HepG2 (cell line): ENCODE data around the gene OVCA2. TPM values are rescaled to one million over a fixed set of nuclear protein-coding genes. Genes with fewer than 3 reads are reported as not detected.

ENCODE experiments used
- BCL3 ChIP-seq: sonication (generic); formaldehyde crosslinking; IDR thresholded peaks from 2 replicates; pipeline ENCODE4 v1.5.1; 2020; ENCODE audit warnings: mild to moderate bottlenecking, missing genetic modification reagents, moderate library complexity
- CREB1 ChIP-seq, 2 experiments: fragments of 450-650 bp in 1 of 2; IDR thresholded peaks; 2 replicates each; pipeline ENCODE4 v1.6.1; 2016 to 2017; ENCODE audit warnings: control low read depth in 1 of 2, mild to moderate bottlenecking in 1 of 2, missing compliant biosample characterization in 1 of 2, missing genetic modification characterization in 1 of 2
- CREM ChIP-seq, 2 experiments: sonication (generic) in 1 of 2; formaldehyde crosslinking in 1 of 2; IDR thresholded peaks; 2 replicates each; pipeline versions ENCODE4 v1.4.0 to v1.6.1; 2016 to 2020; ENCODE audit warnings: antibody characterized with exemption in 1 of 2, mild to moderate bottlenecking in 1 of 2, missing genetic modification reagents in 1 of 2
- HNF1B ChIP-seq: sonication (generic); formaldehyde crosslinking; IDR thresholded peaks from 2 replicates; pipeline ENCODE4 v1.5.1; 2020; ENCODE audit warnings: mild to moderate bottlenecking, moderate library complexity, missing genetic modification reagents
- HNRNPL ChIP-seq: fragments of 200-400 bp; formaldehyde crosslinking; IDR thresholded peaks from 2 replicates; pipeline ENCODE4 v1.6.1; 2017; ENCODE audit warnings: mild to moderate bottlenecking, low read depth, low read length
- HNRNPLL ChIP-seq: fragments of 200-400 bp; formaldehyde crosslinking; IDR thresholded peaks from 2 replicates; pipeline ENCODE4 v1.6.1; 2017; ENCODE audit warnings: mild to moderate bottlenecking, low read depth, low read length; ENCODE audit not compliant: poor library complexity, severe bottlenecking
- NFYB ChIP-seq: sonication (generic); formaldehyde crosslinking; IDR thresholded peaks from 2 replicates; pipeline ENCODE4 v1.4.0; 2020; ENCODE audit warnings: missing genetic modification reagents
- SP5 ChIP-seq: IDR thresholded peaks from 2 replicates; pipeline ENCODE4 v1.6.1; 2016; ENCODE audit warnings: low read depth, borderline replicate concordance
- SYNCRIP ChIP-seq: fragments of 200-400 bp; formaldehyde crosslinking; IDR thresholded peaks from 2 replicates; pipeline ENCODE4 v1.6.1; 2018; ENCODE audit warnings: mild to moderate bottlenecking, low read depth, low read length; ENCODE audit not compliant: insufficient read depth
- TBX2 ChIP-seq: sonication (generic); formaldehyde crosslinking; IDR thresholded peaks from 2 replicates; pipeline ENCODE4 v1.5.0; 2020; ENCODE audit warnings: missing genetic modification reagents, mild to moderate bottlenecking, borderline replicate concordance
- TP53 ChIP-seq: sonication (generic); formaldehyde crosslinking; conservative IDR thresholded peaks from 2 replicates; pipeline ENCODE4 v1.4.0; 2020; ENCODE audit warnings: missing genetic modification reagents
- ZBTB8A ChIP-seq: sonication (generic); formaldehyde crosslinking; IDR thresholded peaks from 2 replicates; pipeline ENCODE4 v1.4.0; 2020; ENCODE audit warnings: mild to moderate bottlenecking, low read depth, missing genetic modification reagents, borderline replicate concordance
- ZFX ChIP-seq: sonication (generic); formaldehyde crosslinking; IDR thresholded peaks from 2 replicates; pipeline ENCODE4 v1.4.0; 2020; ENCODE audit warnings: mild to moderate bottlenecking, low read depth, missing genetic modification reagents, moderate library complexity
- ZNF142 ChIP-seq: sonication (generic); formaldehyde crosslinking; IDR thresholded peaks from 2 replicates; pipeline ENCODE4 v1.4.0; 2020; ENCODE audit warnings: missing genetic modification reagents
- ZNF280D ChIP-seq: sonication (generic); formaldehyde crosslinking; IDR thresholded peaks from 2 replicates; pipeline ENCODE4 v1.5.1; 2020; ENCODE audit warnings: mild to moderate bottlenecking, missing genetic modification reagents
- ZNF431 ChIP-seq: sonication (generic); formaldehyde crosslinking; IDR thresholded peaks from 2 replicates; pipeline ENCODE4 v1.9.0; 2022; ENCODE audit warnings: missing genetic modification reagents, low read depth, mild to moderate bottlenecking, borderline replicate concordance
- polyA plus RNA-seq, 8 experiments: library from polyadenylated mRNA; depleted of rRNA in 3 of 8; stranded (reverse) in 7 of 8; unstranded in 1 of 8; fragments of >200 nt; fragmentation: Illumina TruSeq in 4 of 8; extraction: Trizol in 4 of 8; gene quantifications; 2 replicates each; pipeline versions ENCODE4 v1.2.1 to v1.2.3, GENCODE V29; 2011 to 2016; ENCODE audit warnings: low read depth in 4 of 8, missing spikeins in 1 of 8, mixed read lengths in 1 of 8; ENCODE audit not compliant: insufficient read depth in 1 of 8
- total RNA-seq, 5 experiments: library from RNA; depleted of rRNA; stranded (reverse); fragments of >200 nt; fragmentation: Illumina TruSeq; extraction: Trizol; gene quantifications; 2 replicates each; pipeline ENCODE4 v1.2.3, GENCODE V29; 2016; ENCODE audit warnings: low read depth in 1 of 5

Gene OVCA2
- total and polyA plus RNA-seq, 2 of the 13 experiments (the other 11 are each of a cell fraction or from before 2014, with no cell fraction given) = 23.7 to 28.2 TPM

DNA sequence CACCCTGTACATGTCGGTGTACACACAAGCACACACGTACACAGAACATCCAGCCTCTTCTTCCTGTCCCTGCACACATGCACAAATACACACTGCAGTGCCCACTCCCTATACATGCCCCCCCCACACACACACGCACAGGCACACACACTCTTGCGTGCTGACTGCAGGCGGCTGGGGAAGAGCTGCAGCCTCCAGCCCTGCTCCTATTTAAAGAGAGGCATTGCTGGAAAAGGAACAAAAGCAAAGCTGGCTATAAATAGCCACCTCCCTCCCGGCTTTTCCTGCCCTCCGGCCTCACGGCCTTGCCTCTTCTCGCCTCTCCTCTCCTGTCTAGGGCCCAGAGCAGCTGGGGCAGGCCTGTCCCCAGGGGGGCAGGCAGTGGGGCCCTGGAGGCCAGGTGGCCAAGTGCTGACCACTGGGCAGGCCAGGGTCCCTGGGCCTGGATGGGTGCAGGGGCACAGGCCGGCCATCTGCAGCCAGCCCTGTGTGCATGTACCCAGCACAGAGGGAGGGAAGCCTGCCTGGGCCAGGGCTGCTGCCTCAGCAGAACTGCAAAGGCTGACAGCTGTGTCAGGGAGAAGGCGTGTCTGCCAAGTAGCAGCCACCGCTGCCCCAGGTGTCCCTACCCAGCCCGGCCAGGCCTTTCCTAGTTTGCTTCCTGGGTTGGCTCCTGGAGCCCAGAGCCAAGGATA is 42.1 kb upstream of the OVCA2 start (continued):
- TF ChIP-seq ZNF142 (CRISPR knock-in tag) (no peak), SP5 (CRISPR knock-in tag) (no peak), CREM (IDR thresholded peaks at IDR 0.05) (no peak), CREM (CRISPR knock-in tag; IDR thresholded peaks at IDR 0.05) (no peak), NFYB (CRISPR knock-in tag) (no peak), CREB1 (IDR thresholded peaks at IDR 0.05) (no peak), CREB1 (CRISPR knock-in tag; IDR thresholded peaks at IDR 0.05) (no peak), TP53 (CRISPR knock-in tag) (no peak), TBX2 (no peak), SYNCRIP (no peak), ZNF431 (no peak), ZFX (CRISPR knock-in tag) (peak; percentile 51), ZNF280D (CRISPR knock-in tag) (no peak), ZBTB8A (CRISPR knock-in tag) (no peak), HNF1B (CRISPR knock-in tag) (0 out of 2 replicates have a peak, but pooled peaks have one; percentile 47), BCL3 (CRISPR knock-in tag) (no peak), HNRNPLL (peak; percentile 47), HNRNPL (0 out of 2 replicates have a peak, but pooled peaks have one; percentile 38)
